Measurements from ENCODE around the gene SCAMP4. TPM values are rescaled to one million over a fixed set of nuclear protein-coding genes. Genes with fewer than 3 reads are reported as not detected.

Gene SCAMP4
- total RNA-seq, 1 experiment from 2014 or later: 63.3 TPM

DNA sequence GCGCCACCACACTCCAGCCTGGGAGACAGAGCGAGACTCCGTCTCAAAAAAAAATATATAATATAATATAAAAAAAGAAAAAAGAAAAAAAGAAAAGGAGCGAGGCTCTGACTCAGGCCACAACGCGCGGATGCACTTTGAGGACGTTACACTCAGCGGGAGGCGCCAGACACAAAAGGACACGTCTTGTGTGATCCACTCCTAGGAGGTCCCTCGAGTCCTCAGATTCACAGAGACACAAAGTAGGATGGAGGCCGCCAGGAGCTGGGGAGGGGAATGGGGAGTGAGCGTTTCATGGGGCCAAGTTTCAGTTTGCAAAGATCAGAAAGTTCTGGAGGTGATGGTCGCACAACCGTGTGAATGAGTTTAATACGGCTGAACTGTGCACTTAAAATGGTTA lies 11.4 kb upstream of the SCAMP4 start:
- CTCF ChIA-PET: no interaction called here
- Histone ChIP-seq H3K27ac (ENCODE audit: low read depth, low read length) (no peak overlapping the region), H3K4me3 (replicated peaks in 1 of 2; ENCODE audit: low read depth in 1 of 2, low read length in 2 of 2) (no peak overlapping the region), H3K36me3 (ENCODE audit: control insufficient read depth in 1 of 2, insufficient read depth in 2 of 2, low read length in 2 of 2) (no peaks in the 10 kb centered on the region), H3K27me3 (ENCODE audit: insufficient read depth, low read length) (no peaks in the 10 kb centered on the region), H3K4me2 (ENCODE audit: low read length) (no peak overlapping the region), H3K4me1 (ENCODE audit: control insufficient read depth in 1 of 2, insufficient read depth in 2 of 2, low read length in 2 of 2) (peaks cover 16 to 20% of the 10 kb centered on the region in 2 experiments; a peak in 3 of 4 replicates), H3K9me2 (ENCODE audit: insufficient read depth) (no peaks in the 10 kb centered on the region), H3K9me3 (ENCODE audit: control insufficient read depth in 1 of 2, insufficient read depth in 1 of 2, low read depth in 1 of 2, low read length in 2 of 2) (no peaks in the 10 kb centered on the region), H4K20me1 (ENCODE audit: insufficient read depth) (no peaks in the 10 kb centered on the region), H2AFZ (ENCODE audit: low read depth, low read length, poor library complexity, severe bottlenecking) (no peak overlapping the region), H3K9ac (ENCODE audit: low read length) (no peak overlapping the region), H3K79me2 (ENCODE audit: insufficient read depth, low read length) (no peaks in the 10 kb centered on the region)
- intact Hi-C loops (cut with micrococcal nuclease): no loop called here
- DNase-seq (ENCODE audit: low read depth, low spot score): no peak
- POLR2A ChIA-PET: no interaction called here
- TF ChIP-seq RAD21 (IDR thresholded peaks at IDR 0.05; ENCODE audit: low read depth) (no peak), TCF7L2 (IDR thresholded peaks at IDR 0.05; ENCODE audit: borderline replicate concordance, extremely low read depth, insufficient read depth, insufficient read length) (no peak), ZNF274 (IDR thresholded peaks at IDR 0.05; ENCODE audit: low read depth, low read length) (no peak), FOSL1 (IDR thresholded peaks at IDR 0.05; ENCODE audit: low read depth) (no peak), EGR1 (IDR thresholded peaks at IDR 0.05; ENCODE audit: low read depth) (no peak), YY1 (IDR thresholded peaks at IDR 0.05; ENCODE audit: extremely low read depth, insufficient replicate concordance, low read depth, low read length) (no peak), EZH2phosphoT487 (IDR thresholded peaks at IDR 0.05; ENCODE audit: borderline replicate concordance) (no peak), POLR2A (IDR thresholded peaks at IDR 0.05; ENCODE audit: borderline replicate concordance, extremely low read depth, insufficient read depth, insufficient read length) (no peak), JUND (IDR thresholded peaks at IDR 0.05) (no peak), CEBPB (IDR thresholded peaks at IDR 0.05; ENCODE audit: low read depth) (no peak)
- TF ChIP-seq, protein P1, sequence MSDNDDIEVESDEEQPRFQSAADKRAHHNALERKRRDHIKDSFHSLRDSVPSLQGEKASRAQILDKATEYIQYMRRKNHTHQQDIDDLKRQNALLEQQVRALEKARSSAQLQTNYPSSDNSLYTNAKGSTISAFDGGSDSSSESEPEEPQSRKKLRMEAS (IDR thresholded peaks at IDR 0.05): no peak
- TF ChIP-seq, protein P2, sequence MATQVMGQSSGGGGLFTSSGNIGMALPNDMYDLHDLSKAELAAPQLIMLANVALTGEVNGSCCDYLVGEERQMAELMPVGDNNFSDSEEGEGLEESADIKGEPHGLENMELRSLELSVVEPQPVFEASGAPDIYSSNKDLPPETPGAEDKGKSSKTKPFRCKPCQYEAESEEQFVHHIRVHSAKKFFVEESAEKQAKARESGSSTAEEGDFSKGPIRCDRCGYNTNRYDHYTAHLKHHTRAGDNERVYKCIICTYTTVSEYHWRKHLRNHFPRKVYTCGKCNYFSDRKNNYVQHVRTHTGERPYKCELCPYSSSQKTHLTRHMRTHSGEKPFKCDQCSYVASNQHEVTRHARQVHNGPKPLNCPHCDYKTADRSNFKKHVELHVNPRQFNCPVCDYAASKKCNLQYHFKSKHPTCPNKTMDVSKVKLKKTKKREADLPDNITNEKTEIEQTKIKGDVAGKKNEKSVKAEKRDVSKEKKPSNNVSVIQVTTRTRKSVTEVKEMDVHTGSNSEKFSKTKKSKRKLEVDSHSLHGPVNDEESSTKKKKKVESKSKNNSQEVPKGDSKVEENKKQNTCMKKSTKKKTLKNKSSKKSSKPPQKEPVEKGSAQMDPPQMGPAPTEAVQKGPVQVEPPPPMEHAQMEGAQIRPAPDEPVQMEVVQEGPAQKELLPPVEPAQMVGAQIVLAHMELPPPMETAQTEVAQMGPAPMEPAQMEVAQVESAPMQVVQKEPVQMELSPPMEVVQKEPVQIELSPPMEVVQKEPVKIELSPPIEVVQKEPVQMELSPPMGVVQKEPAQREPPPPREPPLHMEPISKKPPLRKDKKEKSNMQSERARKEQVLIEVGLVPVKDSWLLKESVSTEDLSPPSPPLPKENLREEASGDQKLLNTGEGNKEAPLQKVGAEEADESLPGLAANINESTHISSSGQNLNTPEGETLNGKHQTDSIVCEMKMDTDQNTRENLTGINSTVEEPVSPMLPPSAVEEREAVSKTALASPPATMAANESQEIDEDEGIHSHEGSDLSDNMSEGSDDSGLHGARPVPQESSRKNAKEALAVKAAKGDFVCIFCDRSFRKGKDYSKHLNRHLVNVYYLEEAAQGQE (IDR thresholded peaks at IDR 0.05; ENCODE audit: low read depth): no peak
- TF ChIP-seq, protein P3, sequence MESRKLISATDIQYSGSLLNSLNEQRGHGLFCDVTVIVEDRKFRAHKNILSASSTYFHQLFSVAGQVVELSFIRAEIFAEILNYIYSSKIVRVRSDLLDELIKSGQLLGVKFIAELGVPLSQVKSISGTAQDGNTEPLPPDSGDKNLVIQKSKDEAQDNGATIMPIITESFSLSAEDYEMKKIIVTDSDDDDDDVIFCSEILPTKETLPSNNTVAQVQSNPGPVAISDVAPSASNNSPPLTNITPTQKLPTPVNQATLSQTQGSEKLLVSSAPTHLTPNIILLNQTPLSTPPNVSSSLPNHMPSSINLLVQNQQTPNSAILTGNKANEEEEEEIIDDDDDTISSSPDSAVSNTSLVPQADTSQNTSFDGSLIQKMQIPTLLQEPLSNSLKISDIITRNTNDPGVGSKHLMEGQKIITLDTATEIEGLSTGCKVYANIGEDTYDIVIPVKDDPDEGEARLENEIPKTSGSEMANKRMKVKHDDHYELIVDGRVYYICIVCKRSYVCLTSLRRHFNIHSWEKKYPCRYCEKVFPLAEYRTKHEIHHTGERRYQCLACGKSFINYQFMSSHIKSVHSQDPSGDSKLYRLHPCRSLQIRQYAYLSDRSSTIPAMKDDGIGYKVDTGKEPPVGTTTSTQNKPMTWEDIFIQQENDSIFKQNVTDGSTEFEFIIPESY (IDR thresholded peaks at IDR 0.05; ENCODE audit: extremely low read depth, insufficient replicate concordance, low read length): no peak
- RAD21 ChIA-PET (ENCODE audit: low non-redundant PET in 1 of 2, low total read pairs in 2 of 2, uncharacterized antibody in 2 of 2, unreplicated experiment in 2 of 2): no interaction called here
- no TSS peak for BruUV-seq (replicated peaks)
- no peak for ATAC-seq

Measured in HCT116 (cell line).